NCI-H345 treated with DMSO at 0.1 percent for 48 hours (cell line): ENCODE data around the gene ICE1.
"Not testable (repeated sequence)": the region's sequence is repeated elsewhere in the genome, so short reads cannot be mapped to it uniquely, and the experiment has no call there.

Source experiments
- DNase-seq: peaks from one replicate; lab custom pipeline; 2025; ENCODE audit not compliant: unreplicated experiment; lab: John Stamatoyannopoulos, UW

Gene ICE1

DNA sequence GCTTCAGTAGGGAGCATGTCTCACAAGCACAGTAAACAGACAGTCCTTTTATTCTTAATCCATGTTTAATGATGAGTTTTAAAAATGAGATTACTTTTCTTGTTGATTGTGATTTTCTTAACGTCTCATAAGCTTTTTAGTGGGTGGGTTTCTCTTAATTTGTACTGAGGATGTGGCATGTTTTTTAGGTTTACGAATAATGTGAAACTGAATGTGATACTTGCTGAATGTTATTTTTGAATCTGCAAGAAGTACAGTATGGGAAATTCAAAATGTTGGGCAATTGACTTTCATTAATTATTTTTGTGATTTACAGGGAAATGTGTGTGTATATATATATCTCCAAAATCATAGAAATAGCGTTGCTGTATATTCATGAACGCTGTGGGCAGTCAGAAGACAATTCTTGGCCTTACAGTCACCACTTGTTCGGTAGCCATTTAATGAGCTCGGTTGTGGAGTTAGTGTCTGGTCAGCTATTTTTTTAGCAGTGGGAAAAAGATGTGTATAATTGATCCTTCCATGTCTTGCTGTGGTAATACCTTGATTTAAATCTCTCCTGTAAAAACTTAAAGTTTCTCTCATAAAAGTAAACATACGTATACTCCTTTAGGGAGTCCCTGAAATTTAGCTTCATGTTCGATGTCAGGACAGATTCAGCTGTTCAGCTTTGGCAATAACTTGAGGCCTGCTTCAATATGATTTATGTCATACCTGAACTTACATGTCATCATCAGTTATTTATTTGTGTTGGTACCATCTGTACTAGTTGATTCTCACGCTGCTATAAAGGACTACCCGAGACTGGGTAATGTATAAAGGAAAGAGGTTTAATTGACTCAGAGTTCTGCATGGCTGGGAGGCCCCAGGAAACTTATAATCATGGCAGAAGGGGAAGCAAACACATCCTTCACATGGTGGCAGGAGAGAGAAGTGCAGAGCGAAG, 15.0 kb downstream of the ICE1 start:
- DNase-seq = no peak

GRCh38 chr5:5451863-5452262, 29.4 kb downstream of the ICE1 start:
- DNase-seq = no peak

- no peak for DNase-seq
Measured at GRCh38 chr5:5453131-5453530, 30.7 kb downstream of the ICE1 start.

GRCh38 chr5:5454391-5454790, 31.9 kb downstream of the ICE1 start:
- no peak for DNase-seq

GRCh38 chr5:5456858-5457257, 34.4 kb downstream of the ICE1 start:
- DNase-seq = no peak

DNA sequence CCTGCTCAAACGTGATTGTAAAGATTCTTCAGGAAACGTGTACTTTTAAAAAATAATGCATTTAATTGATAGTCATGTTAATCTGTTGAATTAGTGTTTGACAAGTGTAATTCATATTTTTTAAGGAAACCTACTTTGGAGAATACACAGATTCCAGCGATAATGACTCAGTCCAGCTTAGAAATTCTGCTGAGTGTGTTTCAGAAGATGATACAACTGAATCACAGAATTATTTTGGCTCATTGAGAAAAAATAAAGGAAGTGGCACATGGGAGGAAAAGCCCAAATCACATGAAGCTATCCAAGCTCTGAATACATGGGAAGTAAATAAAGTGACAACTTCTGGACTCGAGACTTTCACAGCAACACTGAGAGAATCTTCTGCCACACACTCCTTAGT, 37.8 kb downstream of the ICE1 start:
- DNase-seq = no peak

- no peak for DNase-seq
Measured at GRCh38 chr5:5461012-5461411, 38.5 kb downstream of the ICE1 start.

DNA sequence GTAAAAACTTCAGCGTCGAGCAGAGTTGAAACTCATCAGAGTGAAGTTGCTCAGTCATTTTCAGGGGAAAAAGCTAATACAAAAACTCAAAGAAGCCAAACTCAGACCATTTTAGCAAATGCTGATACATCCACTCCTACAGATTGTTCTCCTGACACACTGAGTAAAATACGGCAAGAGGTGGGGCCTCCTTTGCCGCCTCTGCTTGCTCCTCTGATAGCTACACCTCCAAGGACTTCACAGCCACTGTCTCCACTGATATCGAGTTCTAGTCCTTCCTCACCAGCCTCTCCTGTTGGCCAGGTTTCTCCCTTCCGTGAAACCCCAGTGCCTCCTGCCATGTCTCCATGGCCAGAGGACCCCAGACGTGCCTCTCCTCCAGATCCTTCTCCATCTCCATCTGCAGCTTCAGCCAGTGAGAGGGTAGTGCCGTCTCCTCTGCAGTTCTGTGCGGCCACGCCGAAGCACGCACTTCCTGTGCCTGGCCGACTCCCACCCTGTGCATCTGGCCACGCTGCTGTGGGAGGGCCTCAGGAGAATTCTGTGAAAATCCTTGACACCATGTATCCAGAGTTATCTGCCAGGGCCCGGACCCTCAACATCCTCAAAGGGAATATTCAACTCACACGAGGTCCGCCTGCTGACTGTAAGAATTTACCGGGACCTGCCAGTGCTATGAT, 41.7 kb downstream of the ICE1 start:
- no peak for DNase-seq

DNA sequence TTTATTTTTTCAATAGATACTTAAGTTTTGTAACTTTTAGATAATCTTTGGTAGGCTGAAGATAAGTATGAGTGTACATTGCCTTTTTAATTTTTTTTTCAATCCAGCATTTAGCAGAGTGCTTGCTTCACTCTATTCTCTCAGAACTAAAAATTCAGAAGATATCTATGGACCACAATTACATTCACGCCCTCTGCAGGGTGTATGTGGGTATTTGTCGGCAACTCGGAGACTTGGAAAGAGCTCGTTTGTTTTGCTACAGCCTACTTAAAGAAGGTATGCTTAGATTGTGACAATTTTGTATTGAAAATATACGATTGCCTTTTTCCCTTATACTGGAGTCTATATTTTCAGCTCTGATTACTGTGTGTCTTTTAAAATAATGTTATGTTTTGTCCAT, 43.8 kb downstream of the ICE1 start:
- no peak for DNase-seq

GRCh38 chr5:5467737-5468136, 45.3 kb downstream of the ICE1 start:
- DNase-seq = no peak

DNA sequence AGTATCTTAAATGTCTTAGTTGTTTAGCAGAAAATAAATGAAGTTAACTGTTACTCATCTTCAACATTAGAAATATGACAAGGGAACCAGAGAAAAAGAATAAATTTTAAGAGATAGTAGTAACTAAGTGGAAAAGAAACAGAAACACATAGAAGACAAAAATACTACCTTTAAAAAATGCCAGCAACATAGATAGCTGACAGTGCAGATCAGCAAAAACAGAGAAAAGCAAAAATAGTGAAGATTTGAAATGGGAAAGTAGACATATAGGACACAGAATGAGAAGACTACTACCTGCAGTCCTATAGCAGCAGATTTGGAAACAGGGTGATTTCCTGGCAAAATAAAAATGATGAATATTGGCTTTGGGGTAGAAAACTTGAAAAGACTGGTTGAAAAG, 48.5 kb downstream of the ICE1 start:
- no peak for DNase-seq

- DNase-seq = no peak
Measured at GRCh38 chr5:5473226-5473625, 50.7 kb downstream of the ICE1 start.

GRCh38 chr5:5474961-5475360, 52.5 kb downstream of the ICE1 start:
- no peak for DNase-seq

GRCh38 chr5:5475975-5476374, 53.5 kb downstream of the ICE1 start:
- DNase-seq = no peak

DNA sequence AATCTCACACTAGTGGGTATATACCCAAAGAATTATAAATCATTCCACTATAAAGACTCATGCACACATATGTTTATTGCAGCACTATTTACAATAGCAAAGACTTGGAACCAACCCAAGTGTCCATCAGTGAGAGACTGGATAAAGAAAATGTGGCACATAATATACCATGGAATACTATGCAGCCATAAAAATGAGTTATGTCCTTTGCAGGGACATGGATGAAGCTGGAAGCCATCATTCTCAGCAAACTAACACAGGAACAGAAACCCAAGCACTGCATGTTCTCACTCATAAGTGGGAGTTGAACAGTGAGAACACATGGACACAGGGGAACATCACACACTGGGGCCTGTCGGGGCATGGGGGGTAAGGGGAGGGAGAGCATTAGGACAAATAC, 57.1 kb downstream of the ICE1 start:
- DNase-seq = not testable (repeated sequence)

DNA sequence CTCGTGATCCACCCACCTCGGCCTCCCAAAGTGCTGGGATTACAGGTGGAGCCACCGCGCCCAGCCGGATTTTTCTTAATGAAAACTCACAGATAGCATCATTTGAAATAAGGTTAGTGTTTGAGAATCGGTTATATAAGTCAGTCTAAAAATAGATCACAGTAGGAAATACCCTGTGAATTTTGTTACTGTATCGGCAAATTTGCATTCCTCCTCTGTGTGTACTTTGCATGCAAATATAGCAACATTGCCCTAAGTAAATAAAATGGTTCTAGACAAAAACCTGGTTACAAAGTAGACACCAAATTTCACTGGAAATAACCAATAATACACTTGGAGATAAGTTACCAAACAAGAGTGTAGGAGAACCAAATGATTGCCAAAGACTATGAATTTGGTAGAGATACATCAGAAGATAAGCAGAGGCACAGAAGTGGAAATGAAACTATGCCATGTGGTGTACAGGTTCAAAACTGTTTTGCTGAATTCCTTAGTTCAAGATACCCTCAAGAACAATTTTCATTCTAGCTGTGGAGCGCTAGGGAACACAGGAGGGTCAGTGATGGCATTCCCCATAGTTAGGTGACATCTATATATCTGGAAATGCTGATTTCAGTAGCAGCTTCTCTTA, 58.1 kb downstream of the ICE1 start:
- DNase-seq = no peak

DNA sequence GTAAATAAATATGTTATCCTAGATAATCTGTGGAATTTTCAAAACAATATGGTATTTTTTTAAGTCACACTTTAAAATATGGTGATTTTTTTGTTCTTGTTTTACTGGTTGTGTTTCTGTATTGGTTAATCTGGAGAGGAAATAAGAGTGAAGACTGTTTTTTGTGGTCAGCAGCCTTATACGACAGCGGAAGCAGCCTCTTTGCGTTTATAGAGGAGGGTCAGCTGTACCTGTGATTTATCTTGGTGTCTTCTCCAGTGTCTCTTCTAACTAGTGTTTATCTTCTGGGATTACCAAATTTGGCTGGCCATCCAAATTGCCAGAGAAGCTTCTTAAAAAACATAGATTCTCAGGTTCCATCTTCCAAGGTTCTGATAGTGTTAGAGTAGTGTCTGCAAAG, 58.7 kb downstream of the ICE1 start:
- no peak for DNase-seq

- no peak for DNase-seq
Measured at GRCh38 chr5:5481633-5482032, 59.2 kb downstream of the ICE1 start.

GRCh38 chr5:5483350-5483749, 60.9 kb downstream of the ICE1 start:
- DNase-seq = no peak

- no peak for DNase-seq
Measured at GRCh38 chr5:5483880-5484598, 61.6 kb downstream of the ICE1 start.

GRCh38 chr5:5486122-5486521, 63.6 kb downstream of the ICE1 start:
- no peak for DNase-seq
